SK-N-SH (cell line): ENCODE results near the gene DPH7. TPM values are rescaled to one million over a fixed set of nuclear protein-coding genes. Genes with fewer than 3 reads are reported as not detected.

Experiments used
- CTCF ChIA-PET: fragments of 300-600, 350-600 bp; formaldehyde crosslinking; extraction: SDS; loops from one replicate; lab custom pipeline; 2021; lab: Yijun Ruan, JAX
- POLR2A ChIA-PET: fragments of 350-600 bp; sonication (Branson Sonifier 250); formaldehyde crosslinking; extraction: SDS; loops from one replicate; lab custom pipeline; 2020; ENCODE audit warnings: antibody characterized with exemption, inconsistent platforms; lab: Yijun Ruan, JAX
- DNase-seq: peaks from one replicate; pipeline ENCODE4 v3.0.0; 2012
- H2AFZ ChIP-seq: fragments of 200-600 bp; sonication (generic); 2 replicates; pipeline ENCODE4 v1.8.1; 2016; ENCODE audit warnings: antibody characterized with exemption, mild to moderate bottlenecking, low read depth
- H3F3A ChIP-seq: fragments of 200-600 bp; sonication (generic); replicated peaks from 2 replicates; pipeline ENCODE3; 2016; ENCODE audit warnings: antibody characterized with exemption, mild to moderate bottlenecking; ENCODE audit not compliant: insufficient read depth
- H3K27ac ChIP-seq, 2 experiments: fragments of 200-500 bp in 1 of 2; fragments of 200-600 bp in 1 of 2; sonication (Bioruptor generic) in 1 of 2; sonication (generic), shearing (Covaris generic) in 1 of 2; 2 replicates each; pipeline versions ENCODE4 v1.5.1 to v1.6.1; 2014 to 2016; ENCODE audit warnings: low read depth in 2 of 2, inconsistent platforms in 1 of 2, low read length in 1 of 2, mild to moderate bottlenecking in 1 of 2, mixed read lengths in 1 of 2
- H3K27me3 ChIP-seq: fragments of 200-600 bp; sonication (generic), shearing (Covaris generic); 2 replicates; pipeline ENCODE4 v1.6.1; 2016; ENCODE audit warnings: mixed run types; ENCODE audit not compliant: insufficient read depth
- H3K36me3 ChIP-seq, 2 experiments: fragments of 200-500 bp in 1 of 2; fragments of 200-600 bp in 1 of 2; sonication (Bioruptor generic) in 1 of 2; sonication (generic) in 1 of 2; replicated peaks in 1 of 2; 2 replicates each; pipeline versions ENCODE3 to v1.5.1; 2014 to 2016; ENCODE audit warnings: low read length in 1 of 2, mild to moderate bottlenecking in 1 of 2; ENCODE audit not compliant: insufficient read depth in 2 of 2, control insufficient read depth in 1 of 2
- H3K4me1 ChIP-seq, 2 experiments: fragments of 200-500 bp in 1 of 2; fragments of 200-600 bp in 1 of 2; sonication (Bioruptor generic) in 1 of 2; sonication (generic), shearing (Covaris generic) in 1 of 2; 2 replicates each; pipeline versions ENCODE4 v1.5.1 to v1.6.1; 2014 to 2016; ENCODE audit warnings: low read depth in 1 of 2, low read length in 1 of 2, mixed run types in 1 of 2; ENCODE audit not compliant: insufficient read depth in 2 of 2, control insufficient read depth in 1 of 2
- H3K4me2 ChIP-seq: fragments of 200-600 bp; sonication (generic), shearing (Covaris generic); 2 replicates; pipeline ENCODE4 v1.6.1; 2017; ENCODE audit warnings: mixed run types
- H3K4me3 ChIP-seq, 2 experiments: fragments of 200-500 bp in 1 of 2; fragments of 200-600 bp in 1 of 2; sonication (Bioruptor generic) in 1 of 2; sonication (generic), shearing (Covaris generic) in 1 of 2; 2 replicates each; pipeline versions ENCODE4 v1.5.1 to v1.8.1; 2014 to 2016; ENCODE audit warnings: low read depth in 2 of 2, inconsistent platforms in 1 of 2, low read length in 1 of 2, mild to moderate bottlenecking in 1 of 2, mixed read lengths in 1 of 2, moderate library complexity in 1 of 2
- H3K79me2 ChIP-seq: fragments of 200-600 bp; sonication (generic); 2 replicates; pipeline ENCODE4 v1.8.1; 2017; ENCODE audit warnings: mild to moderate bottlenecking; ENCODE audit not compliant: insufficient read depth
- H3K9ac ChIP-seq: fragments of 200-600 bp; sonication (generic); 2 replicates; pipeline ENCODE4 v1.6.1; 2017; ENCODE audit warnings: mixed run types
- H3K9me2 ChIP-seq: fragments of 200-600 bp; sonication (generic); 2 replicates; pipeline ENCODE4 v1.6.1; 2017; ENCODE audit warnings: mixed run types
- H3K9me3 ChIP-seq: fragments of 200-600 bp; sonication (generic); 2 replicates; pipeline ENCODE4 v1.6.1; 2017; ENCODE audit warnings: mixed run types, mild to moderate bottlenecking, moderate library complexity
- H4K20me1 ChIP-seq: fragments of 200-600 bp; sonication (generic); 2 replicates; pipeline ENCODE4 v1.6.1; 2017; ENCODE audit warnings: mild to moderate bottlenecking, mixed run types; ENCODE audit not compliant: insufficient read depth
- EP300 ChIP-seq, 2 experiments: IDR thresholded peaks; 2 replicates each; pipeline versions ENCODE4 v1.4.0 to v1.6.1; 2012; ENCODE audit warnings: borderline replicate concordance in 1 of 2, low read depth in 1 of 2, low read length in 1 of 2
- FOXJ3 ChIP-seq: sonication (generic); formaldehyde crosslinking; IDR thresholded peaks from 2 replicates; pipeline ENCODE4 v1.5.1; 2020; ENCODE audit warnings: mild to moderate bottlenecking, missing genetic modification reagents
- FOXM1 ChIP-seq: IDR thresholded peaks from 2 replicates; pipeline ENCODE4 v1.4.0; 2012; ENCODE audit warnings: low read depth, mild to moderate bottlenecking
- GABPA ChIP-seq: IDR thresholded peaks from 2 replicates; pipeline ENCODE4 v1.4.0; 2012; ENCODE audit warnings: low read depth, mild to moderate bottlenecking
- MEF2A ChIP-seq: IDR thresholded peaks from 2 replicates; pipeline ENCODE4 v1.4.0; 2012; ENCODE audit warnings: low read depth, borderline replicate concordance
- PBX3 ChIP-seq: IDR thresholded peaks from 2 replicates; pipeline ENCODE4; 2012
- RCOR1 ChIP-seq: fragments of 150-350 bp; IDR thresholded peaks from 2 replicates; pipeline ENCODE4 v1.6.1; 2017; ENCODE audit warnings: antibody characterized with exemption, low read length
- REST ChIP-seq: IDR thresholded peaks from 2 replicates; pipeline ENCODE4 v1.6.1; 2012; ENCODE audit warnings: mild to moderate bottlenecking, low read depth, low read length, moderate library complexity
- RFX5 ChIP-seq: IDR thresholded peaks from 2 replicates; pipeline ENCODE4 v1.6.1; 2012; ENCODE audit warnings: mild to moderate bottlenecking, improper control_type of control experiment, low read length
- SMC3 ChIP-seq: IDR thresholded peaks from 2 replicates; pipeline ENCODE4 v1.6.1; 2012; ENCODE audit warnings: low read depth, low read length, improper control_type of control experiment
- WGBS: methylation state at CpG from one replicate; pipeline ENCODE4 v1.1.6; 2017; ENCODE audit warnings: low lambda C conversion rate; 5-methylcytosine and 5-hydroxymethylcytosine counted together
- polyA plus RNA-seq, 3 experiments: library from polyadenylated mRNA; depleted of rRNA; stranded (reverse); fragments of >200 nt; gene quantifications; 2 replicates each; pipeline ENCODE4 v1.2.3, GENCODE V29; 2012
- TF ChIP-seq, protein P1 (sequence below): fragments of 150-350 bp; IDR thresholded peaks from 2 replicates; pipeline ENCODE4 v1.6.1; 2017; ENCODE audit warnings: antibody characterized with exemption, low read length, low read depth, borderline replicate concordance

Gene DPH7
- polyA plus RNA-seq, 1 of the 3 experiments (the other 2 are of a cell fraction): 59.9 TPM

DNA sequence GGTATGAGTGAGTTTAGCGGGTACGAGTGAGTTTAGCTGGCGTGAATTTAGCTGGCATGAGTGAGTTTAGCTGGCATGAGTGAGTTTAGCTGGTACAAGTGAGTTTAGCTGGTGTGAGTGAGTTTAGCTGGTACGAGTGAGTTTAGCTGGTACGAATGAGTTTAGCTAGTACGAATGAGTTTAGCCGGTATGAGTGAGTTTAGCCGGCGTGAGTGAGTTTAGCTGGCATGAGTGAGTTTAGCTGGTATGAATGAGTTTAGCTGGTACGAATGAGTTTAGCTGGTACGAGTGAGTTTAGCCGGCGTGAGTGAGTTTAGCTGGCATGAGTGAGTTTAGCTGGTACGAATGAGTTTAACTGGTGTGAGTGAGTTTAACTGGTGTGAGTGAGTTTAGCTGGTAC lies 69.5 kb downstream of the DPH7 start:
- Histone ChIP-seq H3K9me3 (no peaks in the 10 kb centered on the region), H3K9me2 (no peaks in the 10 kb centered on the region), H3K27me3 (no peaks in the 10 kb centered on the region), H4K20me1 (no peaks in the 10 kb centered on the region), H3K9ac (no peak overlapping the region), H3K79me2 (no peaks in the 10 kb centered on the region), H3K4me2 (no peak overlapping the region), H3K36me3 (no peaks in the 10 kb centered on the region), H3K4me1 (no peaks in the 10 kb centered on the region), H3F3A (peaks cover 5% of the 10 kb centered on the region), H3K4me3 (no peak overlapping the region), H2AFZ (no peak overlapping the region), H3K27ac (no peak overlapping the region)
- 92% methylated on average over 14 of the region's 14 CpGs for WGBS
- DNase-seq: no peak
- TF ChIP-seq MEF2A: no peak
- no peak for TF ChIP-seq EP300 (IDR thresholded peaks at IDR 0.05; ENCODE audit: borderline replicate concordance in 1 of 2, low read depth in 1 of 2, low read length in 1 of 2)
- CTCF ChIA-PET: interaction anchor here (0.6 to 2.1 kb wide), 14 partner anchors 12 to 225 kb away, joined by 3 to 9 read pairs (median 4); partner anchors contain the start of genes EXD3 and NOXA1
- POLR2A ChIA-PET: no interaction called here

DNA sequence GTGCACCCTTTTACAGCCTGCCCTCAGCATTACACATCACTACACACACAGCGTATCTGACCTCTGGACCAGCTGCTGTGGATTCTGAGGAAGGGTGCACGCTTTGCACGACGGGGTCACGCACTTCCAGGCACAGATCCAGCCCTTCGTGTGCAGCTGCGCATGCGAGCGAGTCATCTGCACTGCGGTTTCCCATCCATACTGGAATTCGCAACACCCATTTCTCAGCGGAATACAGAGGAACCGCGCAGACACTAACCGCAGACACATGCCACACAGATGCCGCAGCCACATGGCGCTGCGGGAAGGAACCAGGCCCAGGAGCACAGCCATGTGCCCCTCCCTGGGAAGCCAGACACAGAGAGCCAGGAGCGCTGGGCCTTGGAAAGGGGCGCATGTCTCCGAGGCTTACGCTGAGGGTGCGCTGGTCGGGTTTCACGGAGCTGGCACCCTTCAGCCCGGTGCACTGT lies 72.0 kb downstream of the DPH7 start:
- TF ChIP-seq GABPA (no peak), FOXM1 (no peak), RCOR1 (no peak), FOXJ3 (no peak), SMC3 (no peak), REST (no peak), RFX5 (no peak), PBX3 (no peak)
- TF ChIP-seq, protein P1, sequence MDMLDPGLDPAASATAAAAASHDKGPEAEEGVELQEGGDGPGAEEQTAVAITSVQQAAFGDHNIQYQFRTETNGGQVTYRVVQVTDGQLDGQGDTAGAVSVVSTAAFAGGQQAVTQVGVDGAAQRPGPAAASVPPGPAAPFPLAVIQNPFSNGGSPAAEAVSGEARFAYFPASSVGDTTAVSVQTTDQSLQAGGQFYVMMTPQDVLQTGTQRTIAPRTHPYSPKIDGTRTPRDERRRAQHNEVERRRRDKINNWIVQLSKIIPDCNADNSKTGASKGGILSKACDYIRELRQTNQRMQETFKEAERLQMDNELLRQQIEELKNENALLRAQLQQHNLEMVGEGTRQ: no peak
- TF ChIP-seq, all 33 proteins: peak for 0
- Histone ChIP-seq H3K9ac (no peak overlapping the region), H3K79me2 (no peaks in the 10 kb centered on the region), H3K4me3 (no peak overlapping the region), H4K20me1 (no peaks in the 10 kb centered on the region), H2AFZ (no peak overlapping the region), H3K27me3 (no peaks in the 10 kb centered on the region), H3K4me2 (no peak overlapping the region), H3K9me3 (no peaks in the 10 kb centered on the region), H3K27ac (no peak overlapping the region), H3F3A (peaks cover 5% of the 10 kb centered on the region), H3K36me3 (no peaks in the 10 kb centered on the region), H3K4me1 (no peaks in the 10 kb centered on the region), H3K9me2 (no peaks in the 10 kb centered on the region)
- WGBS: 80% methylated on average over 24 of the region's 26 CpGs
- CTCF ChIA-PET: interaction anchor here (0.7 to 1.5 kb wide), 3 partner anchors 28 to 212 kb away, joined by 3 to 4 read pairs (median 3); no protein-coding TSS in a partner anchor
- POLR2A ChIA-PET: interaction anchor here (0.7 kb wide), 1 partner anchor 115 kb away, joined by 4 read pairs; no protein-coding TSS in a partner anchor
- DNase-seq: no peak
